ENCODE results near the gene SNCB. TPM values are rescaled to one million over a fixed set of nuclear protein-coding genes. Genes with fewer than 3 reads are reported as not detected.

Gene SNCB
- total RNA-seq, 1 donor from 2014 or later = not detected

- H3K9me3 Mint-ChIP-seq = no peaks in the 10 kb centered on the region
Observed at GRCh38 chr5:176610435-176610773, 19.9 kb downstream of the SNCB start.

DNA sequence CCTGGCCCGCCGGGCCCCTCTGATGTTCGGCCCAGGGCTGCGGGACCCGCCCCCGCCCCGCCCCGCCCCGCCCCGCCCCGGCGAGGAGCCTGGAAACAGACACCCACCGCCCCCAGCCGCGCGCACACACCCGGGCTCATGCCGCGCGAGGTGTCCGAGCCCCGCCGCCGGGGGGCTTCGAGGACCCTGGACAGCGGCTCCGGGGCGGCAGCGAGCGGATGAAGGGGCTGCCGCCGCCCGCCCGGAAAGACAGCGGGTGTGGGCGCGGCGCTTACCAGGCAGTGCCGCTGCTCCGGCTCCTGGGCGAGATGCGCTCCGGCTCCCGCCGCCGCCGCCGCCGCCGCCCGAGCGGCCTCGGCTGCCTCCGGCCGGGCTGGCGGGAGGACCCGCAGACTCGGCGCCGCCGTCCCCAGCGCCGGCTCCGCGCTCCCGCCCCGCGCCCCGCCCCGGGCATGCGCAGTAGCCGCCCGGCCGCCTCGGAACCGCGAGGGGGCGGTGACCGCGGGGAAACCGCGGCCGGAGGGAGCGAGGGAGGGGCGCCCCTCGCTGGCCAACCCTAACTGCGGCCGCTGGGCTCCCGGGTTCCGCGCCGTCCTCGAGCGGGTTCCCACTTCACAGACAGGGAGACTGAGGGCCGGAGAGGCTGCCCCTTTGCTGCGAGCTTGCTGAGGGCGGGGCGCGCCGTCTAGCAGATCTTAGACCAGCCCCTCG lies 20.5 kb downstream of the SNCB start, which contains the start of gene GPRIN1:
TSS of gene GPRIN1 (minus strand) at position 433 of the 711 bp plus-strand sequence. CDS start 10,322 bp downstream, outside the sequence.
- TF ChIP-seq, protein P1, sequence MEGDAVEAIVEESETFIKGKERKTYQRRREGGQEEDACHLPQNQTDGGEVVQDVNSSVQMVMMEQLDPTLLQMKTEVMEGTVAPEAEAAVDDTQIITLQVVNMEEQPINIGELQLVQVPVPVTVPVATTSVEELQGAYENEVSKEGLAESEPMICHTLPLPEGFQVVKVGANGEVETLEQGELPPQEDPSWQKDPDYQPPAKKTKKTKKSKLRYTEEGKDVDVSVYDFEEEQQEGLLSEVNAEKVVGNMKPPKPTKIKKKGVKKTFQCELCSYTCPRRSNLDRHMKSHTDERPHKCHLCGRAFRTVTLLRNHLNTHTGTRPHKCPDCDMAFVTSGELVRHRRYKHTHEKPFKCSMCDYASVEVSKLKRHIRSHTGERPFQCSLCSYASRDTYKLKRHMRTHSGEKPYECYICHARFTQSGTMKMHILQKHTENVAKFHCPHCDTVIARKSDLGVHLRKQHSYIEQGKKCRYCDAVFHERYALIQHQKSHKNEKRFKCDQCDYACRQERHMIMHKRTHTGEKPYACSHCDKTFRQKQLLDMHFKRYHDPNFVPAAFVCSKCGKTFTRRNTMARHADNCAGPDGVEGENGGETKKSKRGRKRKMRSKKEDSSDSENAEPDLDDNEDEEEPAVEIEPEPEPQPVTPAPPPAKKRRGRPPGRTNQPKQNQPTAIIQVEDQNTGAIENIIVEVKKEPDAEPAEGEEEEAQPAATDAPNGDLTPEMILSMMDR (IDR thresholded peaks at IDR 0.05; ENCODE audit: unreplicated experiment) = no peak
- H3K27ac Mint-ChIP-seq = no peak within 1 kb of the TSS

More at GRCh38 chr5:176610435-176610773, 19.9 kb downstream of the SNCB start:
- H3K4me3 Mint-ChIP-seq = peak overlapping the region; percentile 61
- H3K27ac Mint-ChIP-seq = no peak overlapping the region
- H3K27me3 Mint-ChIP-seq (ENCODE audit: low read depth) = peaks cover 52% of the 10 kb centered on the region
- H3K4me1 Mint-ChIP-seq = peaks cover 10% of the 10 kb centered on the region
- DNase-seq (ENCODE audit: low spot score in 2 of 2, unreplicated experiment in 2 of 2) = no peak
- TF ChIP-seq, protein P1 (IDR thresholded peaks at IDR 0.05; ENCODE audit: unreplicated experiment) = no peak
- H3K36me3 Mint-ChIP-seq = no peaks in the 10 kb centered on the region

GRCh38 chr5:176608937-176609723 lies 21.2 kb downstream of the SNCB start:
- H3K9me3 Mint-ChIP-seq = no peaks in the 10 kb centered on the region
- peaks cover 44% of the 10 kb centered on the region for H3K27me3 Mint-ChIP-seq (ENCODE audit: low read depth)
- no peaks in the 10 kb centered on the region for H3K36me3 Mint-ChIP-seq
- no peak overlapping the region for H3K27ac Mint-ChIP-seq
- TF ChIP-seq, protein P1 (IDR thresholded peaks at IDR 0.05; ENCODE audit: unreplicated experiment) = no peak
- H3K4me1 Mint-ChIP-seq = peaks cover 10% of the 10 kb centered on the region
- peak overlapping the region; percentile 75 for H3K4me3 Mint-ChIP-seq
- no peak for DNase-seq (ENCODE audit: low spot score in 2 of 2, unreplicated experiment in 2 of 2)

More for the DNA sequence above, 20.5 kb downstream of the SNCB start, which contains the start of gene GPRIN1:
- Mint-ChIP-seq H3K36me3 (no peaks in the 10 kb centered on the region), H3K4me1 (peaks cover 10% of the 10 kb centered on the region), H3K9me3 (no peaks in the 10 kb centered on the region), H3K4me3 (peak within 1 kb of the TSS; percentile 75), H3K27me3 (ENCODE audit: low read depth) (peaks cover 48% of the 10 kb centered on the region)
- DNase-seq (ENCODE audit: low spot score in 2 of 2, unreplicated experiment in 2 of 2) = peak; percentile 65 to 78

- H3K4me3 Mint-ChIP-seq = peak overlapping the region; percentile 75
- H3K36me3 Mint-ChIP-seq = no peaks in the 10 kb centered on the region
- DNase-seq (ENCODE audit: low spot score in 2 of 2, unreplicated experiment in 2 of 2) = no peak
- TF ChIP-seq, protein P1 (IDR thresholded peaks at IDR 0.05; ENCODE audit: unreplicated experiment) = no peak
- peaks cover 10% of the 10 kb centered on the region for H3K4me1 Mint-ChIP-seq
- no peak overlapping the region for H3K27ac Mint-ChIP-seq
- H3K9me3 Mint-ChIP-seq = no peaks in the 10 kb centered on the region
- peaks cover 39% of the 10 kb centered on the region for H3K27me3 Mint-ChIP-seq (ENCODE audit: low read depth)
Observed at GRCh38 chr5:176608142-176608705, 22.1 kb downstream of the SNCB start.

DNA sequence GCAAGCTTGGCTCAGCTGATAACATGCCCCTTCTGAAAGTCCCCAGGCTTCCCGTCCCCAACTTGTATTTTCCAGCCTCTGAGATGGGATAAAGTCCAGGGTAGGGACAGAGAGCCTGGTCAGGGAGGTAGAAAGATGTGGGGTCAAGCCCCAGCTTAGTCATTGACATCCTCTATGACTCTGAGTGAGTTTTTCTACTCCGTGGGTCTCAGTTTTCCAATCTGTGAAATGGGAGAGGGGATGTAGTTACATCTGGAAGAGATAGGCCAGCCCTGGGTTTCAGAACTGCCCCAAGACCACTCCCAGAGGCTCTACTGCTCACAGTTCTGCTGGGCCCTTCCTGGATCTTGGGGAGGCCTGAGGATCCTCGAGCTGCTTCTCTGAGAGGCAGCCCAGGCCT lies 23.5 kb downstream of the SNCB start:
- TF ChIP-seq, protein P1 (IDR thresholded peaks at IDR 0.05; ENCODE audit: unreplicated experiment) = no peak
- peaks cover 35% of the 10 kb centered on the region for H3K27me3 Mint-ChIP-seq (ENCODE audit: low read depth)
- DNase-seq (ENCODE audit: low spot score in 2 of 2, unreplicated experiment in 2 of 2) = no peak
- no peaks in the 10 kb centered on the region for H3K36me3 Mint-ChIP-seq
- no peak overlapping the region for H3K4me3 Mint-ChIP-seq
- peaks cover 10% of the 10 kb centered on the region for H3K4me1 Mint-ChIP-seq
- no peaks in the 10 kb centered on the region for H3K9me3 Mint-ChIP-seq
- H3K27ac Mint-ChIP-seq = no peak overlapping the region
